GM12874 (cell line): ENCODE data around the gene BAG1.

Source experiments
- CTCF ChIP-seq: IDR thresholded peaks from 2 replicates; pipeline ENCODE4 v1.5.1; 2011; ENCODE audit warnings: low read depth, mild to moderate bottlenecking, control low read depth, low read length, moderate library complexity; ENCODE audit not compliant: insufficient read depth

Gene BAG1

GRCh38 chr9:33254211-33254610 is 10.3 kb downstream of the BAG1 start:
- TF ChIP-seq CTCF: no peak

- no peak for TF ChIP-seq CTCF
Observed at GRCh38 chr9:33250458-33250995, 14.0 kb downstream of the BAG1 start.

GRCh38 chr9:33249983-33250382 is 14.5 kb downstream of the BAG1 start:
- no peak for TF ChIP-seq CTCF

- no peak for TF ChIP-seq CTCF
Observed at GRCh38 chr9:33249087-33249658, 15.3 kb downstream of the BAG1 start.

GRCh38 chr9:33248606-33249005 is 15.9 kb downstream of the BAG1 start:
- TF ChIP-seq CTCF: no peak

GRCh38 chr9:33246269-33246860 is 18.1 kb downstream of the BAG1 start:
- no peak for TF ChIP-seq CTCF

- TF ChIP-seq CTCF: no peak
Observed at GRCh38 chr9:33245341-33245740, 19.2 kb downstream of the BAG1 start.
